Hematopoietic multipotent progenitor cell (in vitro differentiated cells): Measurements from ENCODE around the gene DNAJC11. TPM values are rescaled to one million over a fixed set of nuclear protein-coding genes. Genes with fewer than 3 reads are reported as not detected.
"Not testable (repeated sequence)": the region's sequence is repeated elsewhere in the genome, so short reads cannot be mapped to it uniquely, and the experiment has no call there.

Source experiments
- DNase-seq, 3 donors: peaks; one replicate each; pipeline ENCODE4 v3.0.0-alpha.2; 2011 to 2015; ENCODE audit warnings: low read depth in 2 of 3, low spot score in 2 of 3
- total RNA-seq: library from RNA; depleted of rRNA; stranded (reverse); fragments of >200 nt; gene quantifications from one replicate; pipeline ENCODE4 v1.2.3, GENCODE V29; 2012

The DNAJC11 gene
- total RNA-seq, 1 donor = 14.5 TPM

DNA sequence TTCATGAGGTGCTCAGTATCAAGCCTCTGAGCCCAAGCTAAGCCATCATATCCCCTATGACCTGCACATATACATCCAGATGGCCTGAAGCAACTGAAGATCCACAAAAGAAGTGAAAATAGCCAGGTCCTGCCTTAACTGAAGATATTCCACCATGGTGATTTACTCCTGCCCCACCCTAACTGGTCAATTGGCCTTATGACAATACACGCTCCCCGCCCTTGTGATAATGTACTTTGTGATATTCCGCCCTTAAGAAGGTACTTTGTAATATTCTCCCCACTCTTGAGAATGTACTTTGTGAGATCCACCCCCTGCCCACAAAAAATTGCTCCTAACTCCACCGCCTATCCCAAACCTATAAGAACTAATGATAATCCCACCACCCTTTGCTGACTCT is 1.7 kb downstream of the DNAJC11 start:
- not testable (repeated sequence) for DNase-seq

GRCh38 chr1:6695868-6696267 is 5.7 kb downstream of the DNAJC11 start:
- DNase-seq = no peak

DNA sequence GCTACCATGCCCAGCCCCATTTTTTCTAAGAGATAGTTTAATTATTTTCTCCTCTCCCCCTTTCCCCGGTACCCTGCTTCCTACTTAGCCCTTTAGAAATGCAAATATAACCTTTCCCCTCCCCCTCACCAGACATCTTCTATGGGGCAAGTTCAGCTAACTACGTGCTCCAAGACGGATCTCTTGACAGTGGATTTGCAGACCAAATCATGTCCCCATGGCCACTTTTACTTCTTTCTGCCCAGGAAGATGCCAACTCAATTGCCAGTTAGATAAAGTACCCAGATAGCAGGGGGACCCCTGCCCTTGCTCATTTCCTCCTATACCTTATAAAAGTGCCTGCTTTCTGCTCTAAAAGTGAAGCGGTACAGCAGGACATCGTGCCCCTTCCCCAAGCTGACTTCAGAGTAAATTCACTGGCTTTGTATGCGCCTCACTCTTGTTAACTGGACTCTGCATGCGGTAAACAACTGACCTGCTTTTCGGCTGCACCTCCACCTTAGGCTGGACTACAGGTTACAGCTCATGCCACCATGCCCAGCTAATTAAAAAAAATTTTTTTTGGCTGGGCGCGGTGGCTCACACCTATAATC is 7.4 kb downstream of the DNAJC11 start:
- DNase-seq = no peak

GRCh38 chr1:6692956-6693355 is 8.7 kb downstream of the DNAJC11 start:
- no peak for DNase-seq

- no peak for DNase-seq
Observed at GRCh38 chr1:6691507-6691906, 10.1 kb downstream of the DNAJC11 start.

DNA sequence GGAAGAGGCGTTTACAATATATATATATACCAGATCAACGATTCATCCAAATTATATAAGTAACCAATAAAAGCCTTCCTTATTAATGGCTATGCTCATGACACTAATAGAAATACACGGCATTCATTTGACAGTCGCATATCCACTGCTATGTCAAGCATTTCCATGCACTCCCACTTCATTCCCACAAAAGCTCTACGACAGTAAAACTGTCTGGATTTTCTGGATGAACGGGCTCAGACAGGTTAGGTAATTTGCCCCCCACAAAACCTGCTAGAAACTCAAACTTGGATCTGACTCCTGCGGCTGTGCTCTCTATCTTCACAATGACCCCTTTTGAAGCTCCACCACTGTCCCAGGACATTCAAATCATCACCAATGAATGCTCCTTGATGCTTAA is 11.4 kb downstream of the DNAJC11 start:
- no peak for DNase-seq

GRCh38 chr1:6688757-6689156 is 12.9 kb downstream of the DNAJC11 start:
- DNase-seq = no peak

DNA sequence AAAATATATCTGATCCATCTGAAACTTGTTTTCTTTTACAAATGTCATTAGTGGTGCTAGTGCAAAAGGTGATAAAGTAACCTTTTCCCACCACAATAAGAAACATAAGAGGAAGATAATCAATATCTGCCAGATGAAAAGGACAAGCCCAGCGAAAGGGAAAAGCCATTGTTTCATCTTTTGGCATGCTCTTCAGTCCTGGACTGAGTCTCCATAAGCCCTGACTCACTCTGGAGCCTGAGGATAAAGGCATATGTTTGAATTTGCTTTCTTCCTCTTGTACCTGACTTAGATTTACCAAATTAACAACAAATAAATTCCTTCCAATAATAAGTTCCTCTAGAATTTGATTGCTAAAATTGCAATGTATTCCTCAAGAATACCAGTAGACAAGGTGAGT is 13.6 kb downstream of the DNAJC11 start:
- no peak for DNase-seq

DNA sequence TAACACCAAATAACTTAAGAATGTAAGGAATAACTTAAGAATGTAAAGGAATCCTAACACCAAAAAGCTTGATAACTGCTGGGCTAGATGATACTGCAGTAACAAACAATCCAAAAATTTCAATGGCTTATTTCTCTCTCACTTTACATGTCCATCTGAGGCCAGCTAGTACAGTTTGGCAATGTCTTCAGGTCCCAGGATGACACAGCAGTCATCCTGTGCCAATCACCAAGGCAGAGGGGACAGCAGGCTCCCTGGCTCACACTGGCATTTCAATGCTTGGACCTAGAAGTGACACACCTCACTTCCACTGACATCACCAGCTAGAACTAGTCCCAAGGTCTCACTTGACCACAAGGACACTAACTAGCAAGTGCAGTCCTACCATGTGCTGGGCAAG is 15.3 kb downstream of the DNAJC11 start:
- DNase-seq = no peak

- DNase-seq = no peak
Observed at GRCh38 chr1:6685381-6685780, 16.2 kb downstream of the DNAJC11 start.

DNA sequence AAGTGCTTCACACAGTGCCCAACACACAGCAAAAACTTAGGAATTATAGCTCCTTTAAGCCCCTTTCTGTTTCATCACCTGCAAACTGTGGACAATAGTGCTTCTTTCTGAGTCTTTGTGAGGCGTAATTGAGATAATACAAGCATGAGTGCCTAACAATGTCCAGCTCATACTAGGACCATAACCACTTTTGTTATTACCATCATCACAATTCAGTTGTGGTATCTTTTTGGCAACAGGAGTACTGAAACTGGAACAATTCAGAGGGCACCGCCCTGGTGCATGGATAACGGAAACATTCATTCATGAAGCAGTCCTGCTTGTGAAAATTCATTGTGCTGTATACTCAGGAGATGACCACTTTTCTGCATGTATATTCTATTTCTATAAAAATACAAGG is 18.2 kb downstream of the DNAJC11 start:
- DNase-seq = no peak

GRCh38 chr1:6675941-6676340 is 25.7 kb downstream of the DNAJC11 start:
- DNase-seq = no peak

DNA sequence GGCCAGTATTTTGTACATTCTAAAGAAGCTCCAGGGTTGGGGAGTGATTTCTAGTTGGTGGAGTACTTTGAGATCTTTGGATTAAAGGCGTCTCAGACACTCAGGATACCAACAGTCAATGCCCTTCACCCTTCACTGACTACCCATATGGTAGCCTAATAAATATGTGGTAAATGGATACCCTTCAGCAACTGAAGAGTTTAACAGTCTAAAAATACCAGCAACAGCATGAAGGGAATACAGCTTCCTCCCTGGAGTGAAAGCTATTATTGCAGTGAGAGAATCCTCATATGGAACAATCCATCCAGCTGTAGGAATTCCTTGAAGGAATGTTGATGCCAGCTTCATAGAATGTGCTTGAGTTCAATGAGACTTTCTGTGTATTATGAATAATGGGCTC is 26.8 kb downstream of the DNAJC11 start:
- DNase-seq = no peak

DNA sequence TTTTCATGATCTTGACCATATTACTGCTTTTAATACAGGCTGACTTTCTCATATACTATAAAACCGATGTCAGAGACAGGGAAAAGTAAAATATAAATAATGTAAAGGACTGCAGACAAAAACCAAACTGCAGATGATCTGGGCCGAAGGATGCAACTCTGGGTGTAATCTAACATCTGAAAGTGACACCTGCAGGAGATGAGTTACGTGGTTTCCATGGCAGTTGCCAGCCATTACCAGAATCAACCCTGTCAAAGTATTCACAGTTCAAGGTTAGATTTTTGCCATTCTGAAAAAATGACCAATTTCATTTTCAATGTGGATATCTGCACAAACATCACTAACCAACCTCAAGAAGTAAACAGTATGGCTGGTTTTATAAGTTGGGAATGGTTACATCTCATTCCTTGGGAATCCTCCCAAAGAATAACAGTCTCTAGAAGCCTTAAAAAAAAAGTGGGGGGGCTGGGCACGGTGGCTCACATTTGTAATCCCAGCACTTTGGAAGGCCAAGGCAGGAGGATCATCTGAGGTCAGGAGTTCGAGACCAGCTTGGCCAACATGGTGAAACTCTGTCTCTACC is 27.7 kb downstream of the DNAJC11 start:
- DNase-seq = no peak

DNA sequence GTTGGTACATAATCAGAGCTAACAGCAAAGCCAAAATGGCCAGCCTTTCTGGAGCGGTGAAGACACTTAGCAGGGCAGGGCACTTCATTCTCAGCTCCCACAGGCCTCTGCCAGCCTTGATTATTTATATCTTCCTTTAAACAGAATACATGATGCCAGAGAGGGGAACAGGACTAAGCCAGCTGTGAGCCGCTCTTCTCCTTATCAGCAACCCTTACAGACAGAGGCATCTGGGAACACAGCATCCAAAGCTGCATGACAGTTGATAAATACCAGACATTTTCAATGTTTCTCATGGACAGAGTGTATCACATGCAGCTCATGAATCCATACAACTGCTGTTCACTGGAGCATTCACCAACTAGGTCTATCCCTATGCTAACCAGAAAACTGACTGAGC is 29.1 kb downstream of the DNAJC11 start:
- peak in 2 of 3 donors; percentile 7 to 9 for DNase-seq

GRCh38 chr1:6668503-6668902 is 33.1 kb downstream of the DNAJC11 start:
- DNase-seq = no peak

DNA sequence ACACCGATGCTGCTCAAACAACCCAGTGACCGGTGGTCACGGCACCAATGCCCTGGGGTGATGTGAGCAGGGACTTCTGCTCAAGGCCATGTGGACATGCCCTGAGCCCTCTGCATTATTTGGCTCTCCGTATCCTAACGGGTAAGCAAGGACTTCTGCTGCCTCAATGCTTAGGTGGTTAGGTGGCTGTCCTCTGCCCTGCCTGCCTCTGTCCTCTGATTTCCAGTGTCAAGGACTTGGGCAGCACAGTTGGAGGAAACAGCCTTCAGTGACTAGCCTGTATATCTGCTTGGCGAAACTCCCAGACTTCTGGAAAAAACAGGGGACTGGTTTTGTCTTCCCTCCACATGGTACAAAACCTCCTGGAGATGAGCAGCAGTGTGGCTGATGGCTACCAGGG is 34.5 kb downstream of the DNAJC11 start:
- DNase-seq = no peak

DNA sequence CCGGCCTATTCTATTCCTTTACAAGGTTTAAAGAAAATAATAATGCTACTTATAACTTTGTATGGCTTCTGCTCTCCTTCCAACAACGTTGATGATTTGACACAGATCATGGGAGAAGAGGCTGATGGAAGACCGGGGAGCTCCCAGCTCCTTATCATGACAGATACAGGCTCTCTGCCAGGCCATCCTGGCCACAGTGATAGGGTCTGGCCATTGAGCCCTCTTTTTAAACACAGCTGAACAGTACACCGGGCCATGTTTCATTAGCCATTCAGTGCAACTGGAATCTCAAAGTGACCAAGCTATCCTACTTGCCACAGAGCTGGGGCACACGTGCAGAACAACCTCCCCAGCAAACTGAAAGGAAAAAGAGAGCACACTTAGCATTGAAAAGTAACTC is 34.9 kb downstream of the DNAJC11 start:
- no peak for DNase-seq

- not testable (repeated sequence) for DNase-seq
Observed at GRCh38 chr1:6662468-6662867, 39.1 kb downstream of the DNAJC11 start.

DNA sequence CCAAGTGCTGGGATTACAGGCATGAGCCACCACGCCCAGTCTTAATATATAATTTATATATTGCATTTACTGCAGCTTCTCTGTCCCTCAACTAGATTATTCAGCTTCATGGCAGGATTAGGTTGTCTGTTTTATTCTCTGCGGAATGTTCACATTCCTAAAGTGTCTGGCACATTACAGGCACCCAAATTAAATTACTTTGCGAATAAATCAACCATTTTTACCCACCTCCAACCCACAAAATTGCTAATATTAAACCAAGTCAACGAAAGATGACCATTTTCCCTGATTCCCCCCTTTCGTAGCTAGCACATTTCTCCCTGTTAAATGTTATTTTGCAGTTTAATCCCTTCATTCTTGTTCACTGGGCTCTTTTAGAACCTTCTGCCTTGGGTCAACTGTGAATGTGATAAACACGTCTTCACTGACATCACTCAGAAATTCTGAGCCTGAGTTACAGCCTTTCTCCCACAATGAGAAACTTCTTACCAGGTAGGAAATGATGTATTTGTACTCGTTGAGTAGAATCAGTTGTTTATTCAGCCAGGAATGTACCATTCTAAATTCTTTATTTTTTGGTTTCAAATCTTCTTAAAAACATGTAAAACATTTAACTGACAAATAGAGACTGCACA is 41.1 kb downstream of the DNAJC11 start:
- no peak for DNase-seq

- no peak for DNase-seq
Observed at GRCh38 chr1:6658359-6659060, 43.1 kb downstream of the DNAJC11 start.

DNA sequence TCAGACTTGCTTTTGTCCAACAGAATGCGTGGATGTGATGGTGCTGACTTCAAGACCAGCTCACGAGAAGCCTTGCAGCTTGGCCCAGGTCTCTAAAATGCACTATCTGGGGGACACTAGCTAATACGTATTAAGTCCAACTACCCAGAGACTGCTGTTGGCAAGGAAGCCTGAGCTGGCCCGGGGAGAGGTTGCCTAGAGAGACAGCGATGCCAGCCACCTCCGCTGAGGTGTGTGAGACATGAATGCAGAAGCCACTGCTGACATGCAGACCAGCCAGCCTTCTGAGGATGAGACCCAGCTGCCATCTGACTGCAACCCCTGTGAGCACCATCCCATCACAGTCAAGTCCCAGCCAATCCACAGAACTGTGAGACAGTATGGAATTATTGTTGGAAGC is 44.5 kb downstream of the DNAJC11 start:
- no peak for DNase-seq
